Measurements from ENCODE around the gene PITX3.
"Not testable (repeated sequence)": the region's sequence is repeated elsewhere in the genome, so short reads cannot be mapped to it uniquely, and the experiment has no call there.

PITX3 gene

GRCh38 chr10:102262744-102263370 lies 21.5 kb upstream of the PITX3 start:
- H3K4me3 ChIP-seq (ENCODE audit: low read length) = no peak overlapping the region
- DNase-seq (ENCODE audit: low read depth, low spot score) = no peak

GRCh38 chr10:102261842-102262241 lies 20.5 kb upstream of the PITX3 start:
- DNase-seq (ENCODE audit: low read depth, low spot score) = no peak
- H3K4me3 ChIP-seq (ENCODE audit: low read length) = no peak overlapping the region

GRCh38 chr10:102261196-102261595 lies 19.9 kb upstream of the PITX3 start:
- H3K4me3 ChIP-seq (ENCODE audit: low read length) = no peak overlapping the region
- no peak for DNase-seq (ENCODE audit: low read depth, low spot score)

GRCh38 chr10:102255404-102255803 lies 14.1 kb upstream of the PITX3 start:
- DNase-seq (ENCODE audit: low read depth, low spot score) = no peak
- no peak overlapping the region for H3K4me3 ChIP-seq (ENCODE audit: low read length)

GRCh38 chr10:102254426-102254825 lies 13.1 kb upstream of the PITX3 start:
- no peak for DNase-seq (ENCODE audit: low read depth, low spot score)
- H3K4me3 ChIP-seq (ENCODE audit: low read length) = no peak overlapping the region

GRCh38 chr10:102252508-102252907 lies 11.2 kb upstream of the PITX3 start:
- H3K4me3 ChIP-seq (ENCODE audit: low read length); DNase-seq (ENCODE audit: low read depth, low spot score): not testable (repeated sequence)

- H3K4me3 ChIP-seq (ENCODE audit: low read length) = no peak overlapping the region
These were observed 6.4 kb upstream of the PITX3 start for GRCh38 chr10:102247734-102248133.

DNA sequence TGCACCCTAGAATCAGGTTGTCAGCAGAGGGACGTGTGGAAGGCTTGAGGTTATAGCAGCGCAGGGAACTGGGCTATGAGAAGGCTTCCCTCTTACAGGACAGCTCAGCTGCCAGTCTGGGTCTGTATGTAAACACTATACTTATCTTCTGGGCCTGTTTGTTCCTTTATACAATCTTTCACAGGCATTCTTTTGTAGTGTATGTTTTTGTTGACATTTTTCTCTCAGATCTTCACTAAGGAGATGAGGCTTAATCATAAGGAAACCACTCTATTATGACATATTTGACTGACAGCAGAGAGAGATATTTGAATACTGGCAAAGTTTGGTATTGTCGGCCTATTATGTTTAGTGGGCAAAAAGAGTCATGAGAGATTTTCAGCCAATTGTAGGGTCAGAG lies 4.9 kb upstream of the PITX3 start:
- DNase-seq (ENCODE audit: low read depth, low spot score) = no peak
- H3K4me3 ChIP-seq (ENCODE audit: low read length) = peak overlapping the region; percentile 97

More at GRCh38 chr10:102247734-102248133, 6.4 kb upstream of the PITX3 start:
- no peak for DNase-seq (ENCODE audit: low read depth, low spot score)

GRCh38 chr10:102245932-102246251 lies 4.6 kb upstream of the PITX3 start:
- no peak for DNase-seq (ENCODE audit: low read depth, low spot score)

GRCh38 chr10:102245082-102245931 lies 4.0 kb upstream of the PITX3 start, which contains the start of gene GBF1:
TSS of gene GBF1 (plus strand) at chr10:102245532. CDS start at chr10:102258939, 13,407 bp downstream.
- peak within 1 kb of the TSS; percentile 97 for H3K4me3 ChIP-seq (ENCODE audit: low read length)
- peak; percentile 100 for DNase-seq (ENCODE audit: low read depth, low spot score)

More at GRCh38 chr10:102245932-102246251, 4.6 kb upstream of the PITX3 start:
- H3K4me3 ChIP-seq (ENCODE audit: low read length) = peak overlapping the region; percentile 97

DNA sequence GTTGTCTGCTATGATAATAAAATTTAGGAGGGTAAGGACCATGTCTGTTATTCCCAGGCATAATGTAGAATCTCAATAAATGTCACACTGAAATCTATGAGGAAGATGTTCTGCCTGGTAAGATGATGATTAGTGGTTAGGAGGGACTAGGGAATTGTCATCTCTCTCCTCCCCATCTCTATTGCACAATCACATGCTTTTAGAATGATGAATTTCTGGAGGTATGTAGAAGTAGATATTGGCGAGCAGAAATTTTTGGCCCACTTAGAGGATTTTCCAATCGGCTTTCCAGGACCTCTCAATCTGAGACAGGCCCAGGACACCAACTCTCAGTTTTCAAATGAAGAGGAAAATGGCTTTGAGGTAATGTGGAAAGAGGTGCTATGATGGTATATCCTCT lies 2.0 kb upstream of the PITX3 start:
- H3K4me3 ChIP-seq (ENCODE audit: low read length) = no peak overlapping the region
- no peak for DNase-seq (ENCODE audit: low read depth, low spot score)

GRCh38 chr10:102242118-102242485 lies 790 bp upstream of the PITX3 start:
- H3K4me3 ChIP-seq (ENCODE audit: low read length) = no peak overlapping the region
- DNase-seq (ENCODE audit: low read depth, low spot score) = no peak

DNA sequence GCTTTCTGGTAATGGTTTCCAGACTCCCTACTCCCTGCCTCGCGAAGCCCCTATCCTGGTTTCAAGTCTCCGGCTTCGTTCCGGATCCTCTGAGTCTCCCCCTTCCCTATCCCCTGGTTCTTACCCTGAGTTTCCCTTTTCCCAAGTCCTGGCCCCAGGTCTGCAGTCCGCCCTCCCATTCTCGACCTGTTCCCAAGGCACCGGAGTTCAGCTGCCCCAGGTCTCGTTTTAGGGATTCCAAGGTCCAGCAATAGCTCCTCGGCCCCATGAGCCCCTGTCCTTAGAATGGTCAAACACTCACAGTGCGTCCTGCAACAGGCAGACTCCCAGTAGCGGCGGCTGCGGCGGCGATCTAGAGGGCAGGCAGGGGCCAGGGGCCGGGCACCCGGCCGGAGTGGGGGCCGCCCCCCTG lies 274 bp downstream of the PITX3 start:
- no peak overlapping the region for H3K4me3 ChIP-seq (ENCODE audit: low read length)
- no peak for DNase-seq (ENCODE audit: low read depth, low spot score)

GRCh38 chr10:102240467-102241031 lies 763 bp downstream of the PITX3 start:
- no peak overlapping the region for H3K4me3 ChIP-seq (ENCODE audit: low read length)
- DNase-seq (ENCODE audit: low read depth, low spot score) = no peak

DNA sequence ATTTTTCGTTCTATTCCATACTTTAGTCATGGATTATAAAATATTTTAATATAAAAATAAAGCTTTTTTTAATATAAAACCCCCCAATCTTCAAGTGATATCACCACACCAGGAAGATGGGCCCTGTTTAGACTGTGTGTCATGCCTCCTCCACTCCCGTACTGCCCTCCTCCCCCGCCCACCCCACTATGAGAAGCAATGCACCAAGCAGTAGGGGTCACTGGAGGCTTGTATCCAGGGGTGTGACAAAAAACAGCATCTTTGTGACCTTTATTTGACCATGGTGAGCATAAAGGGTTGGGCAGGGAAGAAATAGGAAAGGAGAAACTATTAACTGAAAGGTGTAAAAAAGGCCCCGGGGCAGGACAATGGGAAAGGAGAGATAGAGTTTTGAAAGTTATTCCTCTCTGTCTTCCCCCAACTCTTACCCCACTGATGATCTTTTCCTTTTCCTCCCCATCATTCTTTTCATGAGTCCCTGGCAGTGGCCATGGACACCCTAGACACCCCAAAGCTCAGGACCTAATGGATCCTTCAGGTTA lies 3.5 kb downstream of the PITX3 start:
- H3K4me3 ChIP-seq (ENCODE audit: low read length) = no peak overlapping the region
- DNase-seq (ENCODE audit: low read depth, low spot score) = no peak

DNA sequence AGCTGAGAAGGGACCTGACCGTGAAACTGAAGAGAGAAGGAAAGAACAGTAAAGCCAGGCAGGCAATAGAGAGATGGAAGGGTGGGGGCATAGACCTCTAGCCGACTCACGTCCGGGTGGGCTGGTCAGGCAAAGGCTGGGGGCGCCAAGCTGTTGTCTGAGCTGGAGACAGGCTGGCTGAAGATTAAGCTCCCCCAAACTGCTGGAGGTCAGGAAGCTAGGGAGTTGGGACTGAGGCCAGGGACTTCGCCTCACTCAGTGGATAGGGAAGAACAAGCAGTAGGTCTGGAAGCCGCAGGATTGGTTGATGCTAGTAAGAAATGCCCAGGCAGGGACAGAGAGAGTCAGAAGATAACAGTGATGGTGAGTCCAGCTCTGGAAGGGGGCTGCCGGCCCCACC lies 5.3 kb downstream of the PITX3 start:
- H3K4me3 ChIP-seq (ENCODE audit: low read length) = no peak overlapping the region
- no peak for DNase-seq (ENCODE audit: low read depth, low spot score)

DNA sequence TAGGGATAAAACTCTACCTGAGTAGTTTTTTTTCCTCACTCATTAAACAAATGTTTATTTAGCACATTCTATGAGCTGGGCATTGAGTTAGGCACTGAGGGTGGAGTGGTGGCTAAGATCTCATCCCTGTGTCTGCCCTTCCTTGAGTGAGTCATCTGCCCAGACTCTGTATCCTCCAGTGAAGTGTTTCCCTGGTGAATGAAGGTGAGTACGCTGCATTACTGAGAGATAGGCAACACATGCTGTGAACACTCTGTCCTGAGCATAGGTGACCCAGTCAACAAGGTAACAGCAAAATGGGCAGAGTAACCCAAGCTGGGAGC lies 5.8 kb downstream of the PITX3 start:
- no peak overlapping the region for H3K4me3 ChIP-seq (ENCODE audit: low read length)
- no peak for DNase-seq (ENCODE audit: low read depth, low spot score)

DNA sequence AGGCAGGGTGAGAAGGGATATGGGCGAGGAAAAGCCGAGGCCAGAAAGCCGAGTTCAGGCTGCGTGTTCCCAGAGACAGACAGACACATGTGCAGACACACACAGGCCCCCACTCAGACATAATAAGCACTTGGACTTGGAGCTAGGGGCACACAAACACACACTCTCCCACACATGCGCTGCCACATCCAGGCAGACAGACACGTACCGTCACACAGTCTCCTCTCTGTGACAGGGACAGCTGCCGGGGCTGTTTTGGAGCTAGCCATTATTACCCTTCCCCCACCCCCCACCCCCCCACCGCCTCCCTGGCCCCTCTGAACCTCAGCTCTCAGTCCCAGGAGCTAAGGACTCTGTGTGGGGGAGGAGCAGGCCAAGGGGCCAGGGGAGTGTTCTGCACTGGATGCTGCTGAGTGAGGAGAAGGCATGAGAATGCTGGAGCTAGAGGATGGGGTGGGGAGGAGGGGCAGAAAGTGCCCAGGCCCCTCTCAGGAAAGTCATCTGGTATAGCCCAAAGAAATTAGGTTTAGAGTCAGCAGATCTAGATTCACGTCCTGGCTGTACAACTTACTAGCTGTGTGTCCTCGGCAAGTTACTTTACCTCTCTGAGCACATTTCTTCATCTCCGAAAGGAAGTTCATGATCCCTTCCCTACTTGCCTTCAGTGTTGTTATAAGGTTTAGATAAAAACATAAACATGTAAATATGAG lies 6.3 kb downstream of the PITX3 start:
- H3K4me3 ChIP-seq (ENCODE audit: low read length) = no peak overlapping the region
- DNase-seq (ENCODE audit: low read depth, low spot score) = no peak

- no peak for DNase-seq (ENCODE audit: low read depth, low spot score)
- no peak overlapping the region for H3K4me3 ChIP-seq (ENCODE audit: low read length)
These were observed 7.3 kb downstream of the PITX3 start for GRCh38 chr10:102233997-102234396.

Measured in Jurkat, Clone E6-1 (cell line).